PC-3 (cell line): ENCODE data around the gene CHMP1B. TPM values are rescaled to one million over a fixed set of nuclear protein-coding genes. Genes with fewer than 3 reads are reported as not detected.

Experiments
- ATAC-seq: fragments of 200-7000 bp; cut with Tn5 transposase; 2 replicates; pipeline ENCODE4 v1.9.1; 2020; ENCODE audit warnings: mild to moderate bottlenecking, moderate library complexity
- BruUV-seq: library from RNA; stranded (reverse); fragments of 400-500 nt; replicated peaks from 2 replicates; lab custom pipeline; 2021; lab: Mats Ljungman, UMichigan
- CTCF ChIA-PET: fragments of 300-600 bp; sonication (Branson Sonifier 250); formaldehyde crosslinking; loops from one replicate; lab custom pipeline; 2022; ENCODE audit warnings: antibody characterized with exemption; lab: Charles Lee
- POLR2A ChIA-PET: fragments of 300-600 bp; sonication (Branson Sonifier 250); formaldehyde crosslinking; loops from one replicate; lab custom pipeline; 2022; ENCODE audit warnings: antibody characterized with exemption; ENCODE audit not compliant: unreplicated experiment; lab: Charles Lee
- DNase-seq: peaks from one replicate; pipeline ENCODE4 v3.0.0-alpha.2; 2015
- H2AFZ ChIP-seq: fragments of 300-600 bp; sonication (generic); 2 replicates; pipeline ENCODE4 v1.6.0; 2016; ENCODE audit warnings: antibody characterized with exemption, low read length
- H3F3A ChIP-seq: fragments of 300-600 bp; sonication (generic); one replicate; pipeline ENCODE4 v1.6.0; 2017; ENCODE audit warnings: antibody characterized with exemption, low read length, control low read depth, mild to moderate bottlenecking; ENCODE audit not compliant: unreplicated experiment
- H3K27ac ChIP-seq: fragments of 300-600 bp; sonication (generic); 2 replicates; pipeline ENCODE4 v1.5.1; 2016; ENCODE audit warnings: mild to moderate bottlenecking, low read length
- H3K27me3 ChIP-seq: fragments of 300-600 bp; sonication (generic); 2 replicates; pipeline ENCODE4 v1.6.1; 2016; ENCODE audit warnings: low read length, mixed read lengths
- H3K36me3 ChIP-seq: fragments of 300-600 bp; sonication (generic); 2 replicates; pipeline ENCODE4 v1.6.1; 2016; ENCODE audit warnings: low read depth, mixed run types, low read length, mixed read lengths
- H3K4me1 ChIP-seq: fragments of 300-600 bp; sonication (generic); 2 replicates; pipeline ENCODE4 v1.5.1; 2016; ENCODE audit warnings: low read length; ENCODE audit not compliant: insufficient read depth
- H3K4me2 ChIP-seq: fragments of 300-600 bp; sonication (generic); 2 replicates; pipeline ENCODE4 v1.6.0; 2016; ENCODE audit warnings: low read length
- H3K4me3 ChIP-seq: fragments of 300-600 bp; sonication (generic); 2 replicates; pipeline ENCODE4 v1.5.1; 2016; ENCODE audit warnings: mild to moderate bottlenecking, low read length, mixed read lengths
- H3K79me2 ChIP-seq: fragments of 300-600 bp; sonication (generic); 2 replicates; pipeline ENCODE4 v1.6.1; 2017; ENCODE audit warnings: low read length, mixed read lengths
- H3K9ac ChIP-seq: fragments of 300-600 bp; sonication (generic); 2 replicates; pipeline ENCODE4 v1.6.0; 2016; ENCODE audit warnings: mild to moderate bottlenecking, low read length
- H3K9me2 ChIP-seq: fragments of 300-600 bp; sonication (generic); replicated peaks from 2 replicates; pipeline ENCODE4 v1.6.1; 2016; ENCODE audit warnings: mixed run types, low read length, mixed read lengths
- H3K9me3 ChIP-seq: fragments of 300-600 bp; sonication (generic); 2 replicates; pipeline ENCODE4 v1.6.1; 2016; ENCODE audit warnings: low read length, mixed read lengths
- H4K20me1 ChIP-seq: fragments of 300-600 bp; sonication (generic); 2 replicates; pipeline ENCODE4 v1.6.1; 2016; ENCODE audit warnings: low read length, mixed read lengths
- CTCF ChIP-seq: fragments of 300-600 bp; sonication (generic); conservative IDR thresholded peaks from 2 replicates; pipeline ENCODE4 v1.5.1; 2017; ENCODE audit warnings: antibody characterized with exemption, low read depth, mild to moderate bottlenecking, low read length
- EZH2 ChIP-seq: fragments of 300-600 bp; sonication (generic); IDR thresholded peaks from one replicate; pipeline ENCODE4 v1.6.1; 2017; ENCODE audit warnings: antibody characterized with exemption, mild to moderate bottlenecking, low read length; ENCODE audit not compliant: unreplicated experiment
- EZH2phosphoT487 ChIP-seq: fragments of 300-600 bp; sonication (generic); IDR thresholded peaks from 2 replicates; pipeline ENCODE4 v1.6.1; 2018; ENCODE audit warnings: mild to moderate bottlenecking, antibody characterized with exemption, low read length, borderline replicate concordance
- intact Hi-C: fragments of 100-400 bp; cut with micrococcal nuclease; formaldehyde crosslinking; loops from 2 replicates; pipeline ENCODE4 v1.9.0; 2023
- total RNA-seq: library from RNA; depleted of rRNA; stranded (reverse); fragments of >200 nt; gene quantifications from 2 replicates; pipeline ENCODE4 v1.2.3, GENCODE V29; 2014

Gene CHMP1B
- total RNA-seq, 1 experiment from 2014 or later = 81.9 TPM

- H3K27ac ChIP-seq = no peak overlapping the region
- no TSS peak for BruUV-seq
- CTCF ChIA-PET = no interaction called here
- no peak for TF ChIP-seq EZH2phosphoT487
- no peak for TF ChIP-seq EZH2
- no peak for TF ChIP-seq CTCF
- H3F3A ChIP-seq = no peaks in the 10 kb centered on the region
- no peaks in the 10 kb centered on the region for H3K9me3 ChIP-seq
- no peaks in the 10 kb centered on the region for H3K79me2 ChIP-seq
- H3K9ac ChIP-seq = no peak overlapping the region
- H3K27me3 ChIP-seq = no peaks in the 10 kb centered on the region
- H3K36me3 ChIP-seq = no peaks in the 10 kb centered on the region
- no peak overlapping the region for H2AFZ ChIP-seq
- POLR2A ChIA-PET = no interaction called here
- intact Hi-C loops = no loop called here
- no peaks in the 10 kb centered on the region for H4K20me1 ChIP-seq
- DNase-seq = no peak
- H3K4me3 ChIP-seq = no peak overlapping the region
- no peak overlapping the region for H3K4me2 ChIP-seq
- H3K4me1 ChIP-seq = no peaks in the 10 kb centered on the region
- no peak for ATAC-seq
- no peaks in the 10 kb centered on the region for H3K9me2 ChIP-seq
Observed at GRCh38 chr18:11840493-11840892, 10.7 kb upstream of the CHMP1B start.

DNA sequence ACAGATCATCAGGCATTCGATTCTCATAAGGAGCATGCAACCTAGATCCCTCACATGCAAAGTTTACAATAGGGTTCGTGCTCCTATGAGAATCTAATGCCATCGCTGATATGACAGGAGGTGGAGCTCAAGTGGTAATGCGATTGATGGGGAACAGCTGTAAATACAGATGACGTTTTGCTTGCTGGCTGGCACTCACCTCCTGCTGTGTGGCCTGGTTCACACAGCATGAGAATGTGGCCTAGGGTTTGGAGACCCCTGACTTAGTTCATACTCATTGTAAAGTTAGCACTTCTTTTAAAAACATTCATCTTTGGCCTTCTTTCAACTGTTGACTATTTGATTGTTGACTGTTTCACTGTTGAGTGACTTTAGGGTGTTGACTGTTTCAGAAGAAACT lies 8.7 kb upstream of the CHMP1B start:
- POLR2A ChIA-PET = no interaction called here
- no peaks in the 10 kb centered on the region for H4K20me1 ChIP-seq
- CTCF ChIA-PET = interaction anchor here (0.6 kb wide), 1 partner anchor 140 kb away, joined by 3 read pairs; no protein-coding TSS in a partner anchor
- H3K79me2 ChIP-seq = no peaks in the 10 kb centered on the region
- ATAC-seq (no peak), DNase-seq (no peak)
- TF ChIP-seq CTCF = no peak
- TF ChIP-seq EZH2phosphoT487 = no peak
- TF ChIP-seq EZH2 = no peak
- no peaks in the 10 kb centered on the region for H3K36me3 ChIP-seq
- intact Hi-C loops = no loop called here
- no peaks in the 10 kb centered on the region for H3K9me2 ChIP-seq
- H2AFZ ChIP-seq = no peak overlapping the region
- no peaks in the 10 kb centered on the region for H3K27me3 ChIP-seq
- no peak overlapping the region for H3K27ac ChIP-seq
- H3K9ac ChIP-seq = no peak overlapping the region
- H3K4me2 ChIP-seq = no peak overlapping the region
- H3K4me1 ChIP-seq = no peaks in the 10 kb centered on the region
- H3K4me3 ChIP-seq = no peak overlapping the region
- no TSS peak for BruUV-seq
- no peaks in the 10 kb centered on the region for H3F3A ChIP-seq
- no peaks in the 10 kb centered on the region for H3K9me3 ChIP-seq

- CTCF ChIA-PET = no interaction called here
- ATAC-seq = no peak
Observed at GRCh38 chr18:11844436-11844835, 6.8 kb upstream of the CHMP1B start.

More at GRCh38 chr18:11844436-11844835, 6.8 kb upstream of the CHMP1B start:
- Histone ChIP-seq H3K36me3 (no peaks in the 10 kb centered on the region), H3K9me2 (no peaks in the 10 kb centered on the region), H3K9me3 (no peaks in the 10 kb centered on the region), H3K4me3 (no peak overlapping the region), H3K27ac (no peak overlapping the region), H4K20me1 (no peaks in the 10 kb centered on the region), H3F3A (no peaks in the 10 kb centered on the region), H3K4me1 (peaks cover 7% of the 10 kb centered on the region), H3K79me2 (no peaks in the 10 kb centered on the region), H3K9ac (no peak overlapping the region), H2AFZ (no peak overlapping the region), H3K27me3 (no peaks in the 10 kb centered on the region), H3K4me2 (no peak overlapping the region)
- no peak for TF ChIP-seq EZH2
- TF ChIP-seq CTCF = no peak
- no peak for TF ChIP-seq EZH2phosphoT487
- POLR2A ChIA-PET = no interaction called here
- BruUV-seq = no TSS peak
- intact Hi-C loops = no loop called here
- no peak for DNase-seq
